Stimulated activated CD4-positive, alpha-beta T cell treated with anti-CD3 and anti-CD28 coated beads, Interleukin-4, amount 100 ng/mL, for 24 hours (primary cell): ENCODE measurements around the gene FMN2.
"Not testable (repeated sequence)": the region's sequence is repeated elsewhere in the genome, so short reads cannot be mapped to it uniquely, and the experiment has no call there.

Experiments used
- DNase-seq: peaks from one replicate; pipeline ENCODE4 v3.0.0-alpha.2; 2020

Gene FMN2

DNA sequence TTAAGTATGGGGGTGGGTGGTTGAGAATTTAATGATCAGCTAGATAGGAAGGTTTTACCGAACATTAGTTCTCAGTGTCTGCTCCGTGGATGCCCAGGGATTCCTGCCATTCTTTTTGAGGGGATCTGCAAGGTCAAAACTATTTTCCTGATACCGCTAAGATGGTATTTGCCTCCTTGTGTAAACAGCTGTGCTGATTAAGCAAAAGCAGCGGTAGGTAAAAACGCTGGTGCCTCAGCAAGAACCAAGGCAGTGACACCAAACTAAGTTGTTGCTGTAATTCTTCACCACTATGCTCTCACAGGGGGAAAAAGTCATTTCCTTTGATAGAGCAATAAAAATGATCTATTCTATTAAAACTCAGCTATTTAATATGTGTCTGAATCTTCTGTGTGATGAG, 229.0 kb downstream of the FMN2 start:
- DNase-seq = no peak

GRCh38 chr1:240322943-240323342, 231.3 kb downstream of the FMN2 start:
- DNase-seq = no peak

DNA sequence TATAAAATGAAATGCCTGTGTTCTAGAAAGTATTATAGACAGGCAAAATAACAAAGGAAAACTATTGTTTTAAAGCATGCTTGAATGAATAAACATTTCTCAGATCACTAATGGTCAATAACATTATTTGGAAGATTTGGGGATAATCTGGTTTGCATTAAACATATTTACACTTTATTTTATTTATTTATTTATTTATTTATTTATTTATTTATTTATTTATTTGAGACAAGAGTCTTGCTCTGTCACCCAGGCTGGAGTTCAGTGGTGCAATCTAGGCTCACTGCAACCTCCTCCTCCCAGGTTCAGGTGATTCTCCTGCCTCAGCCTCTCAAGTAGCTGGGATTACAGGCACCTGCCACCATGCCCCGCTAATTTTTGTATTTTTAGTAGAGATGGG, 236.7 kb downstream of the FMN2 start:
- not testable (repeated sequence) for DNase-seq

DNA sequence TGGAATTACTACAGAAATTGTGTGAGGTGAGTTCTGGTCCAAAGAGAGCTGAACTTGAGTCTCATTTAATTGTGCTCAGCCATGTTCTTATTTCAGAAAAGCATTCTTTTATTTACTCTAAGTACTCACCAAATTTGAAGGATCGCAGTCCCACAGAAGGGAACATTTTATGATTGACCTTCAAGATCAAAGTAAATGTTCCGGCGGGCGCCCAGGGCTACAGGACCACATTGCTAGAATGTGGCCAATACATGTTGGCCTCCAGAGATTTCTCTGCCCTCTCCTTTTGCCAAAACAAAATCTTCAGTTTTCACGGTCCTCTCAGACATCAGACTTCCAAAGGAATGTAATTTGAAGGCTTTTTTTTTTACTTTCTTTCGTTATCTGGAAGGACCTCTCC, 237.8 kb downstream of the FMN2 start:
- DNase-seq = no peak

- no peak for DNase-seq
These were observed 241.0 kb downstream of the FMN2 start for GRCh38 chr1:240332672-240333071.

GRCh38 chr1:240337781-240338180, 246.1 kb downstream of the FMN2 start:
- DNase-seq = no peak

- DNase-seq = no peak
These were observed 247.2 kb downstream of the FMN2 start for GRCh38 chr1:240338837-240339236.

GRCh38 chr1:240341365-240342250, 249.9 kb downstream of the FMN2 start:
- no peak for DNase-seq

DNA sequence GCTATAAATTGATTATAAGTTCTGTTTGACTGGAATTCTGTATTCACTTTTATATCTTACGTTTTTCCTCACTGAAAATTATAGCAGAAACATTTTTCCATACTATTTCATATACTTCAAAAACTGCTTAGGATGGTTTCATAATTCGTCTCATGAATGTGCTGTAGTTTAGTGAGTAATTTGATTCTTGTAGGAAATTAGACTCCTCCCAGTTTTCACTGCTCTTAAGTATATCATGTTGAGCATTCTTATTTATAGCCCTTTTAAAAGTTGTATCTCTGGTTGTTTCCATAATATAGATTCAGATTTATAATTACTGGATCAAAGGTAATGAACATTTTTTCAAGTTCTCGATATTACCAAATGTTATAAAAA, 250.6 kb downstream of the FMN2 start:
- no peak for DNase-seq

DNA sequence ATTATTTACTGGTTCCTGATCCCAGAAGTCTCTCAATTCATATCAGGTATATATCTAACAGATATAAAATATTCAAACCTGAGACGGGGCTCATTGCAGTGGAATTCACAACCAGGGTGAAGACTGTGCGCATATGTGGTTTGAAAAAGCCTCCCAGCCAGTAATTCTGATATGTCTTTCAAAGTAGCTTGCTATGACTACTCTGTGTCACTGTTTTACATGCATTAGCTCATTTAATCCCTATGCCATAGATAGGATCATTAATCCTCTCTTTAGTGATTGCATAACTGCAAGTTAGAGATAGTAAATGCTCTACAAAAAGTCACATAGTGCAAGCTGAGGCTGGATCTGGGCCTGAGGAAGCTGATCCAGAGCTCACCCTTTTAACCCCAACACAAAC, 251.4 kb downstream of the FMN2 start:
- DNase-seq = no peak

GRCh38 chr1:240343966-240344365, 252.3 kb downstream of the FMN2 start:
- no peak for DNase-seq

GRCh38 chr1:240344918-240345317, 253.2 kb downstream of the FMN2 start:
- no peak for DNase-seq

DNA sequence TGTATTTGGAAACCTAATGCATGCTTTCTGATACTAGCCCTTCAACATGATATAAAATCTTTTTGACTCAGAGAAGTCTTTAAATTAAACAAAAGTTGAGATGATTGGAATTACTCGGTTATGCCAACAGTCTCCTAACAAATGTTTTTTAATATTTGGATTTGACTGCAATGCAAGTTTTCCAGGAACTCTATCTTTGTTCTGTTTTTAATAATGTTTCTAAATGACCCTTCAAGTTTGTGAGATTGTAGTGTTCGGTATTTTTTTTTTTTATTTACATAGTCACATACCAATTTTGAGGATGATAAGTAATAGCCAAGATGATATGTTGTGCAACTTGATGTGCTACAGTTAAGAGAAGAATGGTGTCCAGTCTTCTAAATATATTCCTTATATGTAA, 258.0 kb downstream of the FMN2 start:
- DNase-seq = no peak

DNA sequence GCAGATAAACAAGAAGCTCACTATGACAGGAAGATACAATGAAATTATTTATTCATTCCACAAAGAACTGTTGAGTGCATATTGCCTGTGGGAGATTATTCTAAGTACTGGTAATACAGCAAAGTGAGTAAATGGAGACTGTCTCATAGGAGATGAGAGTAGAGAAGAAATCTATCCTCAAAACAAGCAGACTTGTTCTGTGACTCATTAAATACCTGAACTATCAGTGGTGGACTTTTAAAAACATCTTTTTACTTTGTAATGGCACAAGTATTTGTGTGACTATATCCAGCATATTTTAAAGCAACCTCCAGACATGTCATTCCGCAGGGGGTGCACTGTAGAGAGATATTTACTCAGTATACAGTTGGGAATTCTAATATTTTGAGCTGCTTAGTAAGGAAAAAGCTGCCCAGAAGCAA, 259.2 kb downstream of the FMN2 start:
- no peak for DNase-seq

DNA sequence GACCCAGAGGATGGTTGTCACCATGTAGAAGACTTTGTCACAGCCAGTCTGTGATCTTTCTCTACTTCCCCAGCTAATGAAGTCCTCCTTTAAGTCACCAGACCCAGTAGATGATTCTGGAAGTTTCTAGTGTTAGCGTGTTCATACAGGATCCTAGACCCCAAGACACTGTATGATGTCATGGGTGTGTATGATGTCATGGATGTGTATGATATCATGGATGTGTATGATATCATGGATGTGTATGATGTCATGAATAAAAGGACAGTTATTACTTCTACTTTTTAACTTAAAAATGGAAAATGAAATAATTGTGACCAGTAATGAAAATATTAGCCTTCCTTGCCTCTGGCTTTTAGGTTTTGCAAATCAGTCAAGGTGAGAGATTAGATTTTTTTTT, 260.0 kb downstream of the FMN2 start:
- no peak for DNase-seq

GRCh38 chr1:240352769-240353168, 261.1 kb downstream of the FMN2 start:
- no peak for DNase-seq

DNA sequence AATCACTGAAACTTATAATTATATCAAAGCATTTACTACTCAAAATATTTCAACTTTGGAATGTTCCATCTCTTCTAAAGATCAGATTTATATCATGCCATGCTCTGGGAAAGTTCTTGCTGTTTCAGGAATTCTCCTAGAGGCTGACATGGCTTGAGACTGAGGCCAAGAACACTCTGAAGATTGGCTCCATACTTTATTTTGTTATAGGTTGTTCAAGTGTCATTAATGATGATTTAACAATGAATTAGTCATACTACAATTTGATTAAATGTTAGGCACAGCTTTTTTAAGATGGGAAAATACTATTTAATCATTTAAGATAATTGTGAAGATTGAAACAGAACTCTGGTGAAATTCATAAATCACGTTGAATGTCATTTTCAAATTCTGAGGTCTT, 264.9 kb downstream of the FMN2 start:
- no peak for DNase-seq

GRCh38 chr1:240362046-240362445, 270.4 kb downstream of the FMN2 start:
- no peak for DNase-seq

- no peak for DNase-seq
These were observed 271.1 kb downstream of the FMN2 start for GRCh38 chr1:240362826-240363225.

DNA sequence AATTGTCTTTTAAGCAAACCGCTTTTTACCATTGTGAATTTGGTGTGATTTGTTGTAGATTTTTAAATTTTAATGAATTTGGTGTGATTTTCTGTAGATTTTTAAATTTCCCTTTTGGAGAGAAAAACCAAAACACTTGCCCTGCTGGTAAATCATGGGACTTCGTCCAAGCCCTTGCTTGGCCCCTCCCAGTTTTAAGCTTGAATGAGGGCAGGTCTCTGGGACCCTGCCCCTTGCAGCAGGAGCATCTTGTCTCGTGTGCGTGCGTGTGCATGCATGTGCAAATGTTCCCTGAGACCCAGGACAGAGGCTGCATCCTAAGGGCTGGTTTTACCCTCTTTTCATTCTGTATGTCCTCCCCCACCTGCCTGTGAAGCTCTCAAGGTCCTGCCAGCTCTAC, 271.6 kb downstream of the FMN2 start:
- no peak for DNase-seq

- DNase-seq = no peak
These were observed 272.2 kb downstream of the FMN2 start for GRCh38 chr1:240363914-240364313.

DNA sequence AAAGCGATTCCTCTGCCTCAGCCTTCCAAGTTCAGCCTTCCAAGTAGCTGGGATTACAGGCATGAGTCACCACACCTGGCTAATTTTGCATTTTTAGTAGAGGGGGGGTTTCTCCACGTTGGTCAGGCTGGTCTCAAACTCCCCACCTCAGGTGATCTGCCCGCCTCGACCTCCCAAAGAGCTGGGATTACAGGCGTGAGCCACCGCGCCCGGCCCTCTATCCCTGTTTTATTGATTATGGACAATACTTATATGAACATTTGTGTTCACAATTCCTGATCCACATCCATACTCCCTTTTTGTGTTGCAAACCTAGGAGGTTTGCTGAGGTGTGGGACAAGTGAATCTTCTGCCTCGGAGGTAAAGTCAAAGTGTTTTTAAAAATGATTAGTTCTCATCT, 275.0 kb downstream of the FMN2 start:
- no peak for DNase-seq

DNA sequence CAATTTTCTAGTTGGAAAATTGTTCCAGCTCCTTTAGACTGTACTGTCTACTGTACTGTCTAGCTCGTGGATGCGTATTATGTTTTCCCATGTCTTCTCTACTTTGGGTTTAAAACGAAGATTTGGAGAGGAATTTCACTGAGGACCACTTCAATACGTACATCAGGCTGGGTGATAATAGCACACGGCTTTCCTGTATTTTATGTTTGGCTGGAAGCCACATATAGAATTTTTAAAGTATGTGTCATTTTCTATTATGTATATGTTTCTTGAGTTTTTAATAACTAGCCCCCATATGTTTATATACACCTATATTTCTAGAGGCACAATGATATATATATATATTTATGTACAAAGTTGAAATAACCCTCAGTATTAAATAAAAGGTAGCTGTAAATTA, 293.9 kb downstream of the FMN2 start:
- no peak for DNase-seq

DNA sequence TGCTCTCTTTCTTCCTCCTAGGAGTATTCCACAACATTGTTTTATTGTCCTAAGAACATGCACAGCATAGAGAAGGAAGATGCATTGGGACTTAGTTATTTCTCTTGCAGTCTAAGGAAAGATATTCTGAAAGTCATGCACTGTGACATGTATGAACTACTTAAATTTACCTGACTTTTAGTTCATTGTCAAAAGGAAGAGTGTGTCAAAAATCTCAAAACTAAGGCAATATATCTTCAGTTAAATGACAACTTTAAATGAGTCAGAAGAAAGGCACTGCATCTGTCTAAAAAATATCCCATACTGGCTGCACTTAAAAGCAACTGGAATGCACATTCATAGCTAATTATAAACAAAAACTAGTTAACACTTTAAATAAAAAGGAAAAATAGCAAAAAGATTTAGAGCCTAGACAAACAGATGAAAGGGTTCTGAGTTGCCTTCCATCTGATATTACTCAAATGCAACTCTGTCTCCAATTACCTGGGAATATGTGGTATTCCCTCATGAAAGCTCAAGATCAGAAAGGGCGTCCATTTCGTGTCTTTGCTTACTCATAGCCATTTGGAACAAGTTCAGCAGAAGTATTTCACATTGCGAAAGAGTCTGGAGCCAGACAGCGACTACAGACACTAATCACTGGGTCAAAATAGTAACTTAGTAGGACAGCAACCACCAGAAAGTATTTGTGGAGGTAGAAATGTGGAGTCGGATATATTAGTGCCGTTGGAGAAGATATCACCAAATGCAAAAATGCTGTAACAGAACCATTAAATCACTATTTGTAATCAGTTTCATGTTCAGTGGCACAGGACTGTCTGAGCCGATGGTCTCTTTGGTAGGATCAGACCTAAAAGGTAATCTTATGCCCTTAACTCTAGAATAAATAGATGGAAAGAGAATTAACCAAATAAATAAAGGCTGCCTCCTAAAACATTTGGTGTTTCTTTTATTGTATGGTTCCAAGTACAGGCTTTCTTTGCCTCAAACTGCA, 294.6 kb downstream of the FMN2 start:
- DNase-seq = no peak
